Loucy (cell line): ENCODE data around the gene HMG20B.
A peak's percentile ranks its signal among the peaks of the same experiment; 100 is the strongest.

Experiments
- H2AFZ ChIP-seq: fragments of 200-600 bp; sonication (generic); 2 replicates; pipeline ENCODE4 v1.6.0; 2016; ENCODE audit warnings: antibody characterized with exemption, mild to moderate bottlenecking, low read length, moderate library complexity
- H3F3A ChIP-seq: fragments of 200-600 bp; 2 replicates; pipeline ENCODE4 v1.6.0; 2016; ENCODE audit warnings: antibody characterized with exemption, low read depth, mild to moderate bottlenecking
- H3K27me3 ChIP-seq: fragments of 200-600 bp; sonication (generic); 2 replicates; pipeline ENCODE4 v1.6.1; 2014; ENCODE audit warnings: low read length, mild to moderate bottlenecking; ENCODE audit not compliant: insufficient read depth, poor library complexity, severe bottlenecking
- H3K36me3 ChIP-seq: fragments of 200-600 bp; sonication (generic); 2 replicates; pipeline ENCODE4 v1.6.1; 2016; ENCODE audit warnings: low read length; ENCODE audit not compliant: insufficient read depth
- H3K4me1 ChIP-seq: fragments of 200-600 bp; sonication (generic); 2 replicates; pipeline ENCODE4 v1.5.1; 2014; ENCODE audit warnings: low read length, mild to moderate bottlenecking; ENCODE audit not compliant: insufficient read depth, poor library complexity, severe bottlenecking
- H3K4me2 ChIP-seq: fragments of 200-600 bp; sonication (generic); 2 replicates; pipeline ENCODE4 v1.6.0; 2014; ENCODE audit warnings: antibody characterized with exemption, low read length, low read depth, mild to moderate bottlenecking; ENCODE audit not compliant: poor library complexity, severe bottlenecking
- H3K4me3 ChIP-seq: fragments of 200-600 bp; sonication (generic); 2 replicates; pipeline ENCODE4 v1.5.1; 2014; ENCODE audit warnings: low read length, mild to moderate bottlenecking, mixed read lengths; ENCODE audit not compliant: poor library complexity, severe bottlenecking
- H3K79me2 ChIP-seq: fragments of 200-600 bp; sonication (generic); 2 replicates; pipeline ENCODE4 v1.6.1; 2014; ENCODE audit warnings: low read length; ENCODE audit not compliant: insufficient read depth
- H3K9ac ChIP-seq: fragments of 200-600 bp; sonication (generic); 2 replicates; pipeline ENCODE4 v1.6.0; 2014; ENCODE audit warnings: mild to moderate bottlenecking, low read depth, low read length, moderate library complexity; ENCODE audit not compliant: poor library complexity, severe bottlenecking
- H3K9me2 ChIP-seq: fragments of 200-600 bp; sonication (generic); replicated peaks from 2 replicates; pipeline ENCODE4 v1.6.1; 2016; ENCODE audit warnings: low read depth, low read length, mixed read lengths
- H3K9me3 ChIP-seq: fragments of 200-600 bp; sonication (generic); 2 replicates; pipeline ENCODE4 v1.6.1; 2014; ENCODE audit warnings: mild to moderate bottlenecking, antibody characterized with exemption, low read length, low read depth; ENCODE audit not compliant: insufficient read depth
- H4K20me1 ChIP-seq: fragments of 200-600 bp; sonication (generic); 2 replicates; pipeline ENCODE4 v1.6.0; 2014; ENCODE audit warnings: antibody characterized with exemption, low read length, mild to moderate bottlenecking; ENCODE audit not compliant: insufficient read depth, poor library complexity, severe bottlenecking
- CTCF ChIP-seq: fragments of 200-600 bp; sonication (generic); conservative IDR thresholded peaks from 2 replicates; pipeline ENCODE4 v1.5.1; 2014; ENCODE audit warnings: mild to moderate bottlenecking, antibody characterized with exemption, low read length
- EZH2phosphoT487 ChIP-seq: fragments of 200-600 bp; IDR thresholded peaks from 2 replicates; pipeline ENCODE4 v1.6.1; 2018; ENCODE audit warnings: antibody characterized with exemption, mild to moderate bottlenecking, moderate library complexity, borderline replicate concordance

HMG20B gene

DNA sequence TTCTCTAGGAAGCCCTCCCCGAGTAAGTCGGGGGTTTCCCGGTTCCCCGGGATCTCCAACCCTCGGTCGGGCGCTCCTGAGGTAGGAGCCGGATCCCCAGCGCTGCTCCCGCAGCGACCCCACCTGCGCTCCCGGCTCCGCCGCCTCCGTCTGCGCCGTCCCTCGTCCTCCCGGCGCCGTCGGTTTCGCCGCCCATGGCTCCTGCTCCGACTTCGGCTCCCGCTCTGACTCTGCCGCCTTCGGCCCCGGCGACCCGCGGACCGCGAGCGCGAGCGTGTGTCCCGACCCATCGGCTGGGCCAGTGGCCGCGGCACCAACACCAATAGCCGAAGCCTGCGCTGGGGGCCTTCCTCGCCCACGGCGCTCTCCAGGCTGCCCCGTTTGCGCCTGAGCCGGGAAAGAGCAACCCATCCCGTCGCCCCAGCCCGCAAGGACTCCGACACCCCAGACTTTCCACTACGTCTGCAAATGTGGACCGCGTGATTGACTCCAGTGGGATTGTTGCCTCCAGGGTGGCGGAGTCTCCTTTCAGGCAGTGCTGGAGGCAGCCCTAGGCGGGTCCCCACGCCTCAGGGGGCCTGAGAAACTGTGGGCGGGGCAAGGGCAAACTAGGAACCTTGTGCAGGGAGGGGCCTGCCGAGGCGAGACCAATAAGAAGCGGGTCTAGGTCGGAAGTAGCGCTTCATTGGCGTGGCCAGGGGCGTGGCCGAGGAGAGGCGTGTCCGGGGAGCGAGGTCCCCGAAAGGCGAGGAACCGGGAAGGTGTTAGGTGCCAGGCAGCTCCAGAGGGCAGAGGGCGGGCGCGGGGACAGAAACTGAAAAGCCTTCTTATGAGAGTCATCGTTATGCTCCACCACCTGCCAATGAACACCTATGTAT lies 54.0 kb downstream of the HMG20B start, which contains the start of gene CACTIN:
TSS of gene CACTIN (minus strand) at position 318 of the 878 bp plus-strand sequence. CDS start at position 290, 28 bp downstream.
- H2AFZ ChIP-seq = peak within 1 kb of the TSS; percentile 75
- no peak for TF ChIP-seq EZH2phosphoT487
- no peak for TF ChIP-seq CTCF

GRCh38 chr19:3627351-3627723 lies 54.6 kb downstream of the HMG20B start:
- Histone ChIP-seq H3K79me2 (peaks cover 26% of the 10 kb centered on the region), H3K36me3 (no peaks in the 10 kb centered on the region), H3K27me3 (no peaks in the 10 kb centered on the region), H3K9me2 (no peaks in the 10 kb centered on the region), H3K9me3 (no peaks in the 10 kb centered on the region), H3K4me2 (peak overlapping the region; percentile 92), H3K4me1 (peaks cover 11% of the 10 kb centered on the region), H3F3A (no peaks in the 10 kb centered on the region), H2AFZ (peak overlapping the region; percentile 61; the same call in 1 of the 2 replicates), H3K9ac (peak overlapping the region; percentile 15), H4K20me1 (peaks cover 16% of the 10 kb centered on the region), H3K4me3 (peak overlapping the region; percentile 100)
- TF ChIP-seq CTCF (no peak), EZH2phosphoT487 (no peak)

More for the DNA sequence above, 54.0 kb downstream of the HMG20B start, which contains the start of gene CACTIN:
- peak within 1 kb of the TSS; percentile 100 for H3K4me3 ChIP-seq
- peak within 1 kb of the TSS; percentile 85 for H3K9ac ChIP-seq
- H4K20me1 ChIP-seq = peaks cover 16% of the 10 kb centered on the region
- H3K36me3 ChIP-seq = no peaks in the 10 kb centered on the region
- no peaks in the 10 kb centered on the region for H3F3A ChIP-seq
- H3K79me2 ChIP-seq = peaks cover 26% of the 10 kb centered on the region
- H3K9me2 ChIP-seq = no peaks in the 10 kb centered on the region
- peak within 1 kb of the TSS; percentile 92 for H3K4me2 ChIP-seq
- no peaks in the 10 kb centered on the region for H3K9me3 ChIP-seq
- H3K4me1 ChIP-seq = peaks cover 11% of the 10 kb centered on the region
- H3K27me3 ChIP-seq = no peaks in the 10 kb centered on the region
